ENCODE measurements around the gene C14orf93. TPM values are rescaled to one million over a fixed set of nuclear protein-coding genes. Genes with fewer than 3 reads are reported as not detected.

The C14orf93 gene
- total and polyA plus RNA-seq, 2 donors (not counting 1 experiment from before 2014, with no cell fraction given), result 17.9 to 26.8 TPM

DNA sequence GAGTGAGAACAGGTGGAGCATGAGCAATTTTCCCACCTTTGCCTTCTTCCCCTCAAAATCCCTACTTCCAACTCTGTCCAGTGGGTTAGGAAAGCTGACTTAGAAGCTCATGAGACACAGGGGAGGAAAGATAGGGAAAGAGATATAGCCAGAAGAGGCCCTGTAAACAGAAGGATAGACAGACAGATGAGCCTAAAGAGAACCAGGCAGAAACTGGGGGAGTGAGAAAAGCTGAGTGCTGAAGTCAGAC is 32.6 kb downstream of the C14orf93 start:
- no peak overlapping the region for H3K4me2 ChIP-seq (replicated peaks; ENCODE audit: low read depth, low read length, poor library complexity, severe bottlenecking)
- no peaks in the 10 kb centered on the region for H4K20me1 ChIP-seq (ENCODE audit: control insufficient read depth, insufficient read depth, low read length, poor library complexity, severe bottlenecking)
- H3K27ac Mint-ChIP-seq, result no peak overlapping the region

DNA sequence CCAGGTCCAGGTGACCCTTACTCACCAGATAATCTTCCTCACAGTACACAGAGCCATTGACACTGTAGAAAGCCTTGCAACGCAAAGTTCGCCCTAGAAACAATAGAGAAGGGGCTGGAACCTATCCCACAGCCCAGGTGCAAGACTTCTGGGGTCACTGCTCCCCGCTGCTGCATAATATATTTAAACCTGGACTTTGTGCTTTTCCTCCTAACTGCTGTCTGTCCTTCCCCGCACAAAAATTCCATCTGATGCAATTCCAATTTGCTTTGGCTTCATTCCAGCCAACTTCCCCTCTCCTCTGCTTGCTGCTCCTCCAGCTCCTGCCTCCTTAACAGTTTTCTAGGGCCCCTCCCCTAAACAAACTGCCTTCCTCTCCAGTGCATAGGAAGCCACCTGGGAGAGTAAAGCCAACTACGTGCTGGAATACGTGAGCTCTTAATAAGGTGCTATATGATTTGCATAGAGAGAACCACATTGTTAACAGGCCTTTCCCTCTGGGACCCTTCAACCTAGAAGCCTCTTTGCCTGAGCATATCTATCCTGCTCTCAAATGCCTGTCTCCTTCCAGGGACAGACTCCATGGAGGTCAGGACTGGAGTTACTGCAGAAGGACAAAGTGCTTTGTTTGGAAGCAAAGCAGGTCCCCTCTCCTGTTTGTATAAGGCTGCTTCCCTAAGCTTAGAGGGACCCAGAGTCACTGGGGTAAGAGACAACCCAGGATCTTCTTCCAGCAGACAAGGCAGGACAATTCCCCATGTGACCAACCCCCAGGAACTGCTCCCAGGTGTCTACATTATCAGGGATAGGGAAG is 33.1 kb downstream of the C14orf93 start:
- DNase-seq (no peak), ATAC-seq (ENCODE audit: low read depth) (no peak)
- CTCF ChIA-PET, result interaction anchor here (0.6 to 36.3 kb wide), 8 partner anchors 8 to 509 kb away, joined by 3 to 1134 read pairs (median 3); partner anchors contain the start of genes AJUBA and CDH24
- Histone ChIP-seq H2AFZ (ENCODE audit: insufficient read depth, low read depth, low read length, poor library complexity, severe bottlenecking) (no peak overlapping the region), H3K9me3 (ENCODE audit: control extremely low read depth in 1 of 3, control insufficient read depth in 2 of 3, insufficient read depth in 1 of 3, low read length in 2 of 3) (peaks cover 0 to 8% (median 0%) of the 10 kb centered on the region in 3 donors), H3K4me2 (replicated peaks; ENCODE audit: low read depth, low read length, poor library complexity, severe bottlenecking) (no peak overlapping the region), H3K27ac (ENCODE audit: low read length in 2 of 2) (no peak overlapping the region), H3K9ac (ENCODE audit: low read length) (no peak overlapping the region), H3K79me2 (ENCODE audit: control insufficient read depth, insufficient read depth, low read length) (no peaks in the 10 kb centered on the region), H3K36me3 (replicated peaks in 1 of 2; ENCODE audit: control extremely low read depth in 1 of 2, control insufficient read depth in 1 of 2, extremely low read depth in 1 of 2, insufficient read depth in 2 of 2, low read length in 1 of 2) (no peaks in the 10 kb centered on the region), H3K4me1 (ENCODE audit: control insufficient read depth in 2 of 2, insufficient read depth in 2 of 2, low read length in 2 of 2) (peaks cover 16 to 21% of the 10 kb centered on the region in 2 donors), H3K27me3 (replicated peaks in 1 of 4; ENCODE audit: control extremely low read depth in 1 of 4, control insufficient read depth in 3 of 4, insufficient read depth in 4 of 4, low read length in 3 of 4) (peaks cover 0 to 27% (median 12%) of the 10 kb centered on the region in 4 experiments), H4K20me1 (ENCODE audit: control insufficient read depth, insufficient read depth, low read length, poor library complexity, severe bottlenecking) (no peaks in the 10 kb centered on the region), H3K4me3 (ENCODE audit: control extremely low read depth in 1 of 5, extremely low read depth in 1 of 5, insufficient read depth in 1 of 5, low read depth in 2 of 5, low read length in 4 of 5) (no peak overlapping the region)
- 91% methylated on average over 4 of the region's 6 CpGs for WGBS (ENCODE audit: insufficient coverage)
- H3K4me1 Mint-ChIP-seq, result peaks cover 15% of the 10 kb centered on the region
- no peak overlapping the region for H3K27ac Mint-ChIP-seq
- TF ChIP-seq EZH2 (IDR thresholded peaks at IDR 0.05; ENCODE audit: borderline replicate concordance, insufficient read depth, low read depth, low read length, poor library complexity, severe bottlenecking), result no peak
- TF ChIP-seq, protein P1, sequence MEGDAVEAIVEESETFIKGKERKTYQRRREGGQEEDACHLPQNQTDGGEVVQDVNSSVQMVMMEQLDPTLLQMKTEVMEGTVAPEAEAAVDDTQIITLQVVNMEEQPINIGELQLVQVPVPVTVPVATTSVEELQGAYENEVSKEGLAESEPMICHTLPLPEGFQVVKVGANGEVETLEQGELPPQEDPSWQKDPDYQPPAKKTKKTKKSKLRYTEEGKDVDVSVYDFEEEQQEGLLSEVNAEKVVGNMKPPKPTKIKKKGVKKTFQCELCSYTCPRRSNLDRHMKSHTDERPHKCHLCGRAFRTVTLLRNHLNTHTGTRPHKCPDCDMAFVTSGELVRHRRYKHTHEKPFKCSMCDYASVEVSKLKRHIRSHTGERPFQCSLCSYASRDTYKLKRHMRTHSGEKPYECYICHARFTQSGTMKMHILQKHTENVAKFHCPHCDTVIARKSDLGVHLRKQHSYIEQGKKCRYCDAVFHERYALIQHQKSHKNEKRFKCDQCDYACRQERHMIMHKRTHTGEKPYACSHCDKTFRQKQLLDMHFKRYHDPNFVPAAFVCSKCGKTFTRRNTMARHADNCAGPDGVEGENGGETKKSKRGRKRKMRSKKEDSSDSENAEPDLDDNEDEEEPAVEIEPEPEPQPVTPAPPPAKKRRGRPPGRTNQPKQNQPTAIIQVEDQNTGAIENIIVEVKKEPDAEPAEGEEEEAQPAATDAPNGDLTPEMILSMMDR (IDR thresholded peaks at IDR 0.05), result no peak
- H3K27me3 Mint-ChIP-seq, result peaks cover 11% of the 10 kb centered on the region
- H3K9me3 Mint-ChIP-seq (ENCODE audit: insufficient read depth), result no peaks in the 10 kb centered on the region
- intact Hi-C loops (cut with micrococcal nuclease), result no loop called here
- H3K4me3 Mint-ChIP-seq, result no peak overlapping the region
- POLR2A ChIA-PET, result interaction anchor here (0.7 kb wide), 1 partner anchor 421 kb away, joined by 3 read pairs; no protein-coding TSS in a partner anchor

More for the DNA sequence above, 32.6 kb downstream of the C14orf93 start:
- intact Hi-C loops (cut with micrococcal nuclease), result no loop called here
- no peak overlapping the region for H2AFZ ChIP-seq (ENCODE audit: insufficient read depth, low read depth, low read length, poor library complexity, severe bottlenecking)
- no peak overlapping the region for H3K4me3 ChIP-seq (ENCODE audit: control extremely low read depth in 1 of 5, extremely low read depth in 1 of 5, insufficient read depth in 1 of 5, low read depth in 2 of 5, low read length in 4 of 5)
- ChIA-PET POLR2A (interaction anchor here (0.7 kb wide), 1 partner anchor 421 kb away, joined by 3 read pairs; no protein-coding TSS in a partner anchor), CTCF (interaction anchor here (0.9 to 36.3 kb wide), 7 partner anchors 7 to 407 kb away, joined by 3 to 1134 read pairs (median 3); partner anchors contain the start of genes AJUBA and CDH24)
- Mint-ChIP-seq H3K9me3 (ENCODE audit: insufficient read depth) (no peaks in the 10 kb centered on the region), H3K4me1 (peaks cover 15% of the 10 kb centered on the region), H3K27me3 (peaks cover 11% of the 10 kb centered on the region), H3K4me3 (no peak overlapping the region)
- no peak overlapping the region for H3K27ac ChIP-seq (ENCODE audit: low read length in 2 of 2)
- H3K27me3 ChIP-seq (replicated peaks in 1 of 4; ENCODE audit: control extremely low read depth in 1 of 4, control insufficient read depth in 3 of 4, insufficient read depth in 4 of 4, low read length in 3 of 4), result peaks cover 0 to 32% (median 15%) of the 10 kb centered on the region in 4 experiments
- H3K9ac ChIP-seq (ENCODE audit: low read length), result no peak overlapping the region
- no peaks in the 10 kb centered on the region for H3K79me2 ChIP-seq (ENCODE audit: control insufficient read depth, insufficient read depth, low read length)
- peaks cover 0 to 8% (median 0%) of the 10 kb centered on the region in 3 donors for H3K9me3 ChIP-seq (ENCODE audit: control extremely low read depth in 1 of 3, control insufficient read depth in 2 of 3, insufficient read depth in 1 of 3, low read length in 2 of 3)
- ATAC-seq (ENCODE audit: low read depth), result no peak
- no peak for DNase-seq
- peaks cover 20 to 26% of the 10 kb centered on the region in 2 donors for H3K4me1 ChIP-seq (ENCODE audit: control insufficient read depth in 2 of 2, insufficient read depth in 2 of 2, low read length in 2 of 2)
- no peak for TF ChIP-seq EZH2 (IDR thresholded peaks at IDR 0.05; ENCODE audit: borderline replicate concordance, insufficient read depth, low read depth, low read length, poor library complexity, severe bottlenecking)
- TF ChIP-seq, protein P1 (IDR thresholded peaks at IDR 0.05), result no peak
- no peaks in the 10 kb centered on the region for H3K36me3 ChIP-seq (replicated peaks in 1 of 2; ENCODE audit: control extremely low read depth in 1 of 2, control insufficient read depth in 1 of 2, extremely low read depth in 1 of 2, insufficient read depth in 2 of 2, low read length in 1 of 2)
